Vagina (tissue), 2 donors: ENCODE results near the gene LRRC75B. TPM values are rescaled to one million over a fixed set of nuclear protein-coding genes. Genes with fewer than 3 reads are reported as not detected.
"Not testable (repeated sequence)": the region's sequence is repeated elsewhere in the genome, so short reads cannot be mapped to it uniquely, and the experiment has no call there.

Source experiments
- DNase-seq, 2 donors: peaks; one replicate each; pipeline ENCODE4 v3.0.0-alpha.2; 2017; ENCODE audit errors: extremely low spot score in 2 of 2
- H3K27ac ChIP-seq: fragments of 200-600 bp; sonication (generic); one replicate; pipeline ENCODE4 v1.5.1; 2019
- H3K27me3 ChIP-seq: fragments of 200-600 bp; sonication (generic); one replicate; pipeline ENCODE4 v1.5.1; 2019
- H3K36me3 ChIP-seq, 2 donors: fragments of 200-600 bp; sonication (generic); one replicate each; pipeline ENCODE4 v1.5.1; 2017 to 2019
- H3K4me1 ChIP-seq: fragments of 200-600 bp; sonication (generic); one replicate; pipeline ENCODE4 v1.5.1; 2019
- H3K4me3 ChIP-seq, 2 donors: fragments of 200-600 bp; sonication (generic); 1 replicate in 1 of 2; 2 replicates in 1 of 2; pipeline ENCODE4 v1.5.1; 2016 to 2019
- H3K9me3 ChIP-seq: fragments of 200-600 bp; sonication (generic); one replicate; pipeline ENCODE4 v1.5.1; 2019
- intact Hi-C: fragments of 100-400 bp; cut with DNase I; formaldehyde crosslinking; loops from one replicate; pipeline ENCODE4 v1.15.1; 2023
- total RNA-seq: library from RNA; depleted of rRNA; stranded (reverse); fragments of >200 nt; gene quantifications from one replicate; pipeline ENCODE4 v1.2.3, GENCODE V29; 2016
- TF ChIP-seq, protein P1 (sequence below), 3 experiments: fragments of 450-650 bp in 2 of 3; fragments of 200-600 bp in 1 of 3; sonication (generic) in 1 of 3; IDR thresholded peaks; one replicate each; pipeline ENCODE4 v1.5.1; 2017 to 2019; ENCODE audit warnings: antibody characterized with exemption in 3 of 3, mild to moderate bottlenecking in 2 of 3, moderate library complexity in 2 of 3

LRRC75B gene
- total RNA-seq, 1 donor from 2014 or later, result 17.9 TPM

DNA sequence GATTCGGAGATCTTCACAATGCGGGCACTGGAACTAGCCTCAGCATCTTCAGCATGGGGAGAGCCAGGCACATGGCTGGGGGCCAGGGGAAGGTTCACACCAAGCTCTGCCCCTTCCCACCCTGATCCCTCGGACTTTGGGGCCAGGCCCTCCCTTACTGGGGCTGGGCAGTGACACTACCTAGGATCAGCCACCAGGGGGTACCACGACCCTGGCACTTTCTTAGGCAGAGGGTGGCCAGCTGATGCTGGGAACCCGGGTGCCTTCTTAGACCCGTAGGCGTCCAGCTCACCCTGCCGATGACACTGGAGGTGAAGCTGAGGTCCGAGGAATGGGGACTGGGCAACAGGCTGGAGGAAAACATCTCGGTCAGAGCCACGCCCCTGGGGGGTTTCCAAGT, 36.2 kb upstream of the LRRC75B start:
- H3K9me3 ChIP-seq, intact Hi-C loops, H3K36me3 ChIP-seq, H3K27ac ChIP-seq, DNase-seq, H3K4me3 ChIP-seq, H3K27me3 ChIP-seq: not testable (repeated sequence)
- TF ChIP-seq, protein P1, sequence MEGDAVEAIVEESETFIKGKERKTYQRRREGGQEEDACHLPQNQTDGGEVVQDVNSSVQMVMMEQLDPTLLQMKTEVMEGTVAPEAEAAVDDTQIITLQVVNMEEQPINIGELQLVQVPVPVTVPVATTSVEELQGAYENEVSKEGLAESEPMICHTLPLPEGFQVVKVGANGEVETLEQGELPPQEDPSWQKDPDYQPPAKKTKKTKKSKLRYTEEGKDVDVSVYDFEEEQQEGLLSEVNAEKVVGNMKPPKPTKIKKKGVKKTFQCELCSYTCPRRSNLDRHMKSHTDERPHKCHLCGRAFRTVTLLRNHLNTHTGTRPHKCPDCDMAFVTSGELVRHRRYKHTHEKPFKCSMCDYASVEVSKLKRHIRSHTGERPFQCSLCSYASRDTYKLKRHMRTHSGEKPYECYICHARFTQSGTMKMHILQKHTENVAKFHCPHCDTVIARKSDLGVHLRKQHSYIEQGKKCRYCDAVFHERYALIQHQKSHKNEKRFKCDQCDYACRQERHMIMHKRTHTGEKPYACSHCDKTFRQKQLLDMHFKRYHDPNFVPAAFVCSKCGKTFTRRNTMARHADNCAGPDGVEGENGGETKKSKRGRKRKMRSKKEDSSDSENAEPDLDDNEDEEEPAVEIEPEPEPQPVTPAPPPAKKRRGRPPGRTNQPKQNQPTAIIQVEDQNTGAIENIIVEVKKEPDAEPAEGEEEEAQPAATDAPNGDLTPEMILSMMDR (IDR thresholded peaks at IDR 0.05), result peak in 2 of 3 experiments; percentile 21 to 45
- peaks cover 14% of the 10 kb centered on the region for H3K4me1 ChIP-seq

DNA sequence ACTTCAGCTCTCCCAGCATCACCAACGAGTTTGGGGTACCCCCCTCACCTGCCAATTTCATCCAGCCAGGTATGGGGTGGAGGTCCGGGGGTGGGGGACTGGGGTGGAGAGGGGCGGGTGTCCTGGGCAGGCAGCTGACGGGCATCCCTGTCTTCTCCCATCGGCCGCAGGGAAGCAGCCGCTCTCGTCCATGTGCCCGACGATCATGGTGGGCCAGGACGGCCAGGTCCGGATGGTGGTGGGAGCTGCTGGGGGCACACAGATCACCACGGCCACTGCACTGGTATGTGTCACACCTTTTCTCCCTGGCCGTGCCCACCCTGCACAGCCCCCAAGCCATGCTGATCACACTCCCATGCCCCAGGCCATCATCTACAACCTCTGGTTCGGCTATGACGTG, 35.0 kb upstream of the LRRC75B start:
- H3K9me3 ChIP-seq, H3K4me3 ChIP-seq, H3K27me3 ChIP-seq, H3K4me1 ChIP-seq, H3K36me3 ChIP-seq, DNase-seq, H3K27ac ChIP-seq, intact Hi-C loops: not testable (repeated sequence)

GRCh38 chr22:24622596-24622995, 29.7 kb upstream of the LRRC75B start:
- H3K27me3 ChIP-seq, H3K27ac ChIP-seq, H3K4me3 ChIP-seq, DNase-seq, H3K4me1 ChIP-seq, intact Hi-C loops, H3K36me3 ChIP-seq, H3K9me3 ChIP-seq: not testable (repeated sequence)

GRCh38 chr22:24621244-24621643, 28.4 kb upstream of the LRRC75B start:
- H3K4me1 ChIP-seq, H3K4me3 ChIP-seq, intact Hi-C loops, H3K27ac ChIP-seq, H3K27me3 ChIP-seq, H3K36me3 ChIP-seq, DNase-seq, H3K9me3 ChIP-seq: not testable (repeated sequence)

DNA sequence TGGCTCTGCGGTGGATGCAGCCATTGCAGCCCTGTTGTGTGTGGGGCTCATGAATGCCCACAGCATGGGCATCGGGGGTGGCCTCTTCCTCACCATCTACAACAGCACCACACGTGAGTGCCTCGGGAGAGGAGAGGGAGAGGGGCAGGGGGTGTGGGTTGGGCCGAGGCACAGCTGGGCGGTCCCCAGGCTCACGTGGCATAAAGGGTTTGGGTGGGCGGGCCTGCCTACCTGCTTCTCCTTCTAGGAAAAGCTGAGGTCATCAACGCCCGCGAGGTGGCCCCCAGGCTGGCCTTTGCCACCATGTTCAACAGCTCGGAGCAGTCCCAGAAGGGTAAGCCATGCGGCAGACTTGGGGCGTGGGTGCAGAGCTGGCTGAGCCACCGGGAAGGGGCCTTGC, 21.9 kb upstream of the LRRC75B start:
- not testable (repeated sequence) for H3K4me1 ChIP-seq, H3K4me3 ChIP-seq, H3K9me3 ChIP-seq, DNase-seq, H3K36me3 ChIP-seq, H3K27ac ChIP-seq, H3K27me3 ChIP-seq
- intact Hi-C loops, result loop anchor here (5.0 kb wide), 1 partner anchor 297 kb away; no protein-coding TSS in a partner anchor

DNA sequence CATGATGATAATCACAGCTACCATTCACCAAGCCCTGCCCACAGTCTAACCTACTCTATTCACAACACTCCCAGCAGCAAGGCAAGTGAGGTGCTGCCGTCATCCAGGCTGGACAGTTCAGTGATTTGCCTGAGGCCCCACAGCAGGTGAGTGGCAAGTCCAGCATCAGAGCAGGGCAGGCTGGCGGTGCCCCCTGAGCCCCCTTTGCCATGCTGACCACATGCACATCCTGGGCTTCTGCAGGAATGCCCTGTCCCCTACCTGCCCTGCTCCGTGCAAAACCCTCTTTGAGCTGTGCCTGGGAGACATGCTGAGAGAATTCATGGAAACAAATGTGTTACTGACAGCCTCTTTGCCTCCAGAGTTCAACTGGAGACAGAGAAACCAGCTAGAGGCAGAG, 17.0 kb upstream of the LRRC75B start:
- H3K9me3 ChIP-seq, H3K36me3 ChIP-seq, H3K4me3 ChIP-seq, H3K27ac ChIP-seq, intact Hi-C loops, DNase-seq, H3K4me1 ChIP-seq, H3K27me3 ChIP-seq: not testable (repeated sequence)

DNA sequence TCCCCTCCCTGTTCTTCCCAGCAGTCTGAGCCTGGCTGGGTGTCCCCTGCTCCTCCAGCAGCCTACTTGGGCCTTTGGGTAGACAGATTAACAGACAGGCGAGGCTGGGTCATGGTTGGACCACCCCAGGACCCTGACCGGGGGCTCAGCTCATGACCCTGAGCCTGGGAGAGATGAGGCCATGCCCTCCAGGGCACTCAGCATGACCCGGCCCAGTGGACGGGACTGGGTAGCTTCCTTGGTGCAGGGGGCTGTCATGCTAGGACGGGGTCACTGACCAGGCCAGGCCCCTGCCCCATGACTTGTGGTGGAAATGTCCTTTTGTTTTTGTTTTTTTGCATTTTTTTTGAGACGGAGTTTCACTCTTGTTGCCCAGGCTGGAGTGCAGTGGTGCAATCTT, 15.5 kb upstream of the LRRC75B start:
- H3K27me3 ChIP-seq, H3K36me3 ChIP-seq, intact Hi-C loops, H3K27ac ChIP-seq, H3K4me3 ChIP-seq, DNase-seq, H3K9me3 ChIP-seq, H3K4me1 ChIP-seq: not testable (repeated sequence)

GRCh38 chr22:24607429-24607983, 14.6 kb upstream of the LRRC75B start:
- H3K27ac ChIP-seq, H3K36me3 ChIP-seq, H3K9me3 ChIP-seq, intact Hi-C loops, H3K27me3 ChIP-seq: not testable (repeated sequence)
- peaks cover 11% of the 10 kb centered on the region for H3K4me1 ChIP-seq
- DNase-seq, result peak in 1 of 2 donors; percentile 90
- peak overlapping the region in 1 of 2 donors; percentile 8 for H3K4me3 ChIP-seq

- intact Hi-C loops, H3K9me3 ChIP-seq, H3K4me3 ChIP-seq, H3K27ac ChIP-seq, H3K27me3 ChIP-seq, DNase-seq, H3K36me3 ChIP-seq: not testable (repeated sequence)
- H3K4me1 ChIP-seq, result peaks cover 11% of the 10 kb centered on the region
These were observed 13.5 kb upstream of the LRRC75B start for GRCh38 chr22:24606340-24606739.

- intact Hi-C loops, H3K36me3 ChIP-seq, H3K4me3 ChIP-seq, H3K27me3 ChIP-seq, H3K9me3 ChIP-seq, DNase-seq, H3K27ac ChIP-seq: not testable (repeated sequence)
- peaks cover 11% of the 10 kb centered on the region for H3K4me1 ChIP-seq
These were observed 11.1 kb upstream of the LRRC75B start for GRCh38 chr22:24603770-24604629.

GRCh38 chr22:24602847-24603769, 10.2 kb upstream of the LRRC75B start, which contains the start of gene GGT1:
Gene GGT1 (plus strand): TSS chr22:24603193. CDS start chr22:24611082, 7,889 bp downstream.
- not testable (repeated sequence) for H3K4me3 ChIP-seq

More at GRCh38 chr22:24602847-24603769, 10.2 kb upstream of the LRRC75B start, which contains the start of gene GGT1:
- H3K4me1 ChIP-seq, result peaks cover 11% of the 10 kb centered on the region
- intact Hi-C loops, DNase-seq, H3K27ac ChIP-seq, H3K27me3 ChIP-seq, H3K9me3 ChIP-seq, H3K36me3 ChIP-seq: not testable (repeated sequence)
